ENCODE measurements around the gene ETV5. TPM values are rescaled to one million over a fixed set of nuclear protein-coding genes. Genes with fewer than 3 reads are reported as not detected.

The ETV5 gene
- total and polyA plus RNA-seq, 2 of the 4 experiments (the other 2 are of a cell fraction) = 15.7 to 20.1 TPM

DNA sequence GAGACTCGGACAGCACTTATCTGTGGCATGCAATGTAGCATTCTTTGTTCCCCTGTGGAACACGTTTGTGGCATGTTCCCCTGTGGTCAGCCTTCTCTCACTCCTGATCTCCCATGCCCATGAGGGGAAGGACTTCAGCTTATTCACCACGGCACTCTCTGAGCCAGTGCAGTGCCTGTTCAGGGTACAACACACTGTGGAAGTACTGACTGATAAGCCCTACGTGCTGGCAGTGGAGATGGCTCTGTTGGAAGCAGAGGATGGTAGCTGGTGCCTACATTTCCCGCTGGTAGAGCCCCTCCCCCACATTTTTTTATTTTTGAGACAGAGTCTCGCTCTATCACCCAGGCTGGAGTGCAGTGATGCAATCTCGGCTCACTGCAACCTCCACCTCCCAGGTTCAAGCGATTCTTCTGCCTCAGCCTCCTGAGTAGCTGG lies 43.5 kb upstream of the ETV5 start:
- in situ Hi-C loops (cut with MboI; ENCODE audit: low sequenced_read_pairs) (no loop called here), dilution Hi-C loops (cut with HindIII; ENCODE audit: low sequenced_read_pairs, unreplicated experiment) (no loop called here), intact Hi-C loops (cut with micrococcal nuclease) (no loop called here)
- H3K4me3 ChIP-seq (ENCODE audit: insufficient read depth, low read depth, low read length) = no peak overlapping the region
- ATAC-seq (ENCODE audit: low read depth) (no peak), DNase-seq (no peak)
- H3K9me1 ChIP-seq (ENCODE audit: insufficient read depth, low read length) = no peaks in the 10 kb centered on the region
- no peaks in the 10 kb centered on the region for H3K4me1 ChIP-seq (ENCODE audit: control insufficient read depth, insufficient read depth, low read length)
- H3K56ac ChIP-seq (ENCODE audit: extremely low read depth, insufficient read depth, low read length) = no peak overlapping the region
- H4K91ac ChIP-seq (ENCODE audit: insufficient read depth, low read depth, low read length) = no peak overlapping the region
- H2BK20ac ChIP-seq (ENCODE audit: low read depth, low read length) = no peak overlapping the region
- WGBS, 2 experiments (ENCODE audit: extremely low coverage in 2 of 2, insufficient read length in 1 of 2) = 14% methylated on average over 1 of the region's 8 CpGs; no CpG with 5 or more reads in 1 of the 2 experiments
- H3K23ac ChIP-seq (ENCODE audit: low read depth, low read length) = no peak overlapping the region; the same call in 1 of the 2 replicates
- H4K5ac ChIP-seq (ENCODE audit: low read depth, low read length) = no peak overlapping the region
- no peak overlapping the region for H3K4me2 ChIP-seq (ENCODE audit: low read depth, low read length)
- H2BK120ac ChIP-seq (ENCODE audit: low read depth, low read length) = no peak overlapping the region
- no peak overlapping the region for H3K14ac ChIP-seq (replicated peaks; ENCODE audit: low read depth, low read length)
- H3K4ac ChIP-seq (ENCODE audit: low read depth, low read length) = no peak overlapping the region
- no peak overlapping the region for H3K9ac ChIP-seq (ENCODE audit: low read depth, low read length)
- H4K20me1 ChIP-seq (ENCODE audit: insufficient read depth, low read length) = no peaks in the 10 kb centered on the region
- peaks cover 16% of the 10 kb centered on the region for H3K27me3 ChIP-seq (ENCODE audit: control insufficient read depth, insufficient read depth, low read length)
- POLR2A ChIA-PET (ENCODE audit: unreplicated experiment) = no interaction called here
- no peak overlapping the region for H3K18ac ChIP-seq (ENCODE audit: low read depth, low read length)
- H2BK5ac ChIP-seq (ENCODE audit: low read depth, low read length, poor library complexity, severe bottlenecking) = no peak overlapping the region
- no TSS peak for BruUV-seq (replicated peaks)
- no peak overlapping the region for H2AK9ac ChIP-seq (replicated peaks; ENCODE audit: low read depth, low read length, poor library complexity)
- no peak overlapping the region for H4K8ac ChIP-seq (ENCODE audit: low read depth in 2 of 2, low read length in 2 of 2)
- no peaks in the 10 kb centered on the region for H3K9me3 ChIP-seq (ENCODE audit: control insufficient read depth, insufficient read depth, low read length)
- no peak overlapping the region for H2BK15ac ChIP-seq (ENCODE audit: low read depth, low read length)
- no peaks in the 10 kb centered on the region for H3K79me1 ChIP-seq (ENCODE audit: low read depth in 1 of 2, low read length in 2 of 2)
- TF ChIP-seq CHD1 (IDR thresholded peaks at IDR 0.05; ENCODE audit: low read depth, low read length) (no peak), RFX5 (IDR thresholded peaks at IDR 0.05; ENCODE audit: low read depth, low read length) (no peak), BHLHE40 (IDR thresholded peaks at IDR 0.05; ENCODE audit: low read depth, low read length) (no peak)
- no peaks in the 10 kb centered on the region for H3K36me3 ChIP-seq (ENCODE audit: control insufficient read depth, insufficient read depth, low read length)
- H2AK5ac ChIP-seq (ENCODE audit: low read depth, low read length) = no peak overlapping the region
- H2AFZ ChIP-seq (replicated peaks; ENCODE audit: low read length, poor library complexity) = no peak overlapping the region
- CTCF ChIA-PET = no interaction called here
- no peak overlapping the region for H3K27ac ChIP-seq (ENCODE audit: insufficient read depth, low read length)

All from IMR-90 (cell line).